ENCODE measurements around the gene DAB2IP. TPM values are rescaled to one million over a fixed set of nuclear protein-coding genes. Genes with fewer than 3 reads are reported as not detected.

Gene DAB2IP
- total and polyA plus RNA-seq, 4 donors, result 19.4 to 75.0 (median 28.7) TPM

- Histone ChIP-seq H3K36me3 (ENCODE audit: control insufficient read depth in 4 of 4, insufficient read depth in 4 of 4, low read length in 4 of 4) (no peaks in the 10 kb centered on the region), H3K4me1 (ENCODE audit: control insufficient read depth in 5 of 5, insufficient read depth in 5 of 5, low read length in 5 of 5) (peaks cover 0 to 6% (median 0%) of the 10 kb centered on the region in 5 donors), H3K27ac (ENCODE audit: low read depth in 1 of 2, low read length in 1 of 2) (no peak overlapping the region), H3K27me3 (ENCODE audit: control insufficient read depth in 3 of 3, insufficient read depth in 3 of 3, low read length in 2 of 3) (peaks cover 0 to 5% (median 0%) of the 10 kb centered on the region in 3 donors), H3K9me3 (ENCODE audit: control insufficient read depth in 4 of 4, insufficient read depth in 3 of 4, low read length in 3 of 4) (peaks cover 0 to 1% (median 0%) of the 10 kb centered on the region in 4 donors), H3K9ac (ENCODE audit: insufficient read depth in 1 of 2, low read length in 2 of 2) (no peak overlapping the region), H3K4me3 (no peak overlapping the region)
- ATAC-seq (ENCODE audit: insufficient read depth, low FRiP score) (no peak), DNase-seq (no peak)
- 74 to 84% methylated on average over 9 of the region's 9 CpGs for WGBS, 2 donors
- no peak for TF ChIP-seq CTCF (IDR thresholded peaks at IDR 0.05; ENCODE audit: control extremely low read depth, extremely low read depth)
Observed at GRCh38 chr9:121811140-121811539, 159.7 kb downstream of the DAB2IP start.

- H3K27ac ChIP-seq (ENCODE audit: low read depth in 1 of 2, low read length in 1 of 2), result no peak overlapping the region
- H3K27me3 ChIP-seq (ENCODE audit: control insufficient read depth in 3 of 3, insufficient read depth in 3 of 3, low read length in 2 of 3), result peaks cover 0 to 10% (median 0%) of the 10 kb centered on the region in 3 donors
- peaks cover 0 to 6% (median 0%) of the 10 kb centered on the region in 5 donors for H3K4me1 ChIP-seq (ENCODE audit: control insufficient read depth in 5 of 5, insufficient read depth in 5 of 5, low read length in 5 of 5)
- no peaks in the 10 kb centered on the region for H3K9me3 ChIP-seq (ENCODE audit: control insufficient read depth in 4 of 4, insufficient read depth in 3 of 4, low read length in 3 of 4)
- no peak overlapping the region for H3K4me3 ChIP-seq
- no peak for ATAC-seq (ENCODE audit: insufficient read depth, low FRiP score)
- no peak for TF ChIP-seq CTCF (IDR thresholded peaks at IDR 0.05; ENCODE audit: control extremely low read depth, extremely low read depth)
- DNase-seq, result no peak
- H3K9ac ChIP-seq (ENCODE audit: insufficient read depth in 1 of 2, low read length in 2 of 2), result no peak overlapping the region
- 94 to 96% methylated on average over 10 of the region's 10 CpGs for WGBS, 2 donors
- no peaks in the 10 kb centered on the region for H3K36me3 ChIP-seq (ENCODE audit: control insufficient read depth in 4 of 4, insufficient read depth in 4 of 4, low read length in 4 of 4)
Observed at GRCh38 chr9:121811751-121812150, 160.3 kb downstream of the DAB2IP start.

- WGBS, 2 donors, result 91% methylated on average over 12 of the region's 12 CpGs
- Histone ChIP-seq H3K4me3 (no peak overlapping the region), H3K9ac (ENCODE audit: insufficient read depth in 1 of 2, low read length in 2 of 2) (no peak overlapping the region), H3K27me3 (ENCODE audit: control insufficient read depth in 3 of 3, insufficient read depth in 3 of 3, low read length in 2 of 3) (peaks cover 0 to 10% (median 0%) of the 10 kb centered on the region in 3 donors), H3K9me3 (ENCODE audit: control insufficient read depth in 4 of 4, insufficient read depth in 3 of 4, low read length in 3 of 4) (no peaks in the 10 kb centered on the region), H3K27ac (ENCODE audit: low read depth in 1 of 2, low read length in 1 of 2) (no peak overlapping the region), H3K36me3 (ENCODE audit: control insufficient read depth in 4 of 4, insufficient read depth in 4 of 4, low read length in 4 of 4) (no peaks in the 10 kb centered on the region), H3K4me1 (ENCODE audit: control insufficient read depth in 5 of 5, insufficient read depth in 5 of 5, low read length in 5 of 5) (peaks cover 0 to 6% (median 0%) of the 10 kb centered on the region in 5 donors)
- no peak for TF ChIP-seq CTCF (IDR thresholded peaks at IDR 0.05; ENCODE audit: control extremely low read depth, extremely low read depth)
- DNase-seq (no peak), ATAC-seq (ENCODE audit: insufficient read depth, low FRiP score) (no peak)
Observed at GRCh38 chr9:121812159-121812735, 160.8 kb downstream of the DAB2IP start.
